ENCODE data around the gene MYCBP2.
A peak's percentile ranks its signal among the peaks of the same experiment; 100 is the strongest.
"Not testable (repeated sequence)": the region's sequence is repeated elsewhere in the genome, so short reads cannot be mapped to it uniquely, and the experiment has no call there.

MYCBP2 gene

GRCh38 chr13:77038907-77039480 is 287.9 kb downstream of the MYCBP2 start:
- DNase-seq (ENCODE audit: low read depth in 1 of 2, low spot score in 1 of 2) = no peak

DNA sequence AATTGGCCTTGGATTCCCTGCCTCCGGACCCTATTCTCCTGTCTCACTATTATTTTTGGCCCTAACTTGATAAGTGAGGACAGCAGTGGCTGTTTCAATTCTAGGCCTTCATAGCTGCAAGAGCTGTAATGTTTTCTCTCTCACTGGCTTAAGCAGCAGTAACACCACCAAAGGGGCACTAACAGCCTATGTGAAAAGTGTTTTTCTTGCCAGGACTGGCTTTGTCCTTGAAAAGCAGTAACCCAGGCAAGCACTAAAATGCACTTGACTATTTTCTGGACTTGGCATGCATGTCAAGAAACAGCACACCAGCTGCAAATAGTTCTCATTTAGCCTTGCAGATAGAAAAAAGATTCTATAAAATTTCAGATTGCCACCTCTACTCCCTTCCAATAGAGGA is 290.6 kb downstream of the MYCBP2 start:
- DNase-seq (ENCODE audit: low read depth in 1 of 2, low spot score in 1 of 2) = no peak

DNA sequence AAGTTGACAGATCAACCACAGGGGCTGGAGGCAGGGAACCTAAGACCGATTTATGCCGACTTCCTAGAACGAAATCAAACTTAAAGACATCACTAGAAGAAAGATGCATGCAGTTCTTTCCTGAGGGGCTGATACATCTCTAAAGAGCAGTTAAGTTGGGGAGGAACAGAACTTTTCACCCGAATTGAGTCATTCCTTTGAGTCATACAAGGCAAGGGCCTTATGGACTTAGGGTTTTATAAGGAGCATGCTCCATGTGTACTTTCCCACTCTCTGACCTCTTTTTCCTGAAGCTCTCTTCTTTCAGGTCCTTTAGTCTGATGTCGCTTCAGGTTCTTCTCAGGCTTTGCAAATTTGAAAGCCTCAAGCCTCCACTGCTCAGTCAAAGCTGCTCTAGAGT is 292.0 kb downstream of the MYCBP2 start:
- DNase-seq (ENCODE audit: low read depth in 1 of 2, low spot score in 1 of 2) = no peak

DNA sequence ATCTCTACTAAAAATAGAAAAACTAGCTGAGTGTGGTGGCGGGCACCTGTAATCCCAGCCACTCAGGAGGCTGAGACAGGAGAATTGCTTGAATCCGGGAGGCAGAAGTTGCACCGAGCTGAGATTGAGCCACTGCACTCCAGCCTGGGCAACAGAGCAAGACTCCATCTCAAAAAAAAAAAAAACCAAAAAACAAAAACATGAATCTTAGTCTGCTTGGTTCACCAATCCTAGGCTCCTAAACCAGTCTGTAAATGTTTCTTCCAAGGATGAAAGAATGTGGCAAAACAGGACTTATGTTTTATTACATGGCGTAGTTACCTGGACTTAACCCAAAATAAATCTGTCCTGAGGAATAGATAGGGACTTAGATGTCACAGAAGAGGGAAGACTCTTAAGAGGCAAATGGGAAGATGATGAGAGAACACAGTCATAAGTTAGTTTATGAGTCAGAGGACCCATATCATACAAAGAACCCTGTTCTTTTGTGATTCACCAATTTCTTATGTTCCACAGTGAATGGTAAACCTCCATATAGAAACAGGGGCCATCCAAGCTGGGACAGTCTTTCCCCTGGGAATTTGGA is 293.1 kb downstream of the MYCBP2 start:
- DNase-seq (ENCODE audit: low read depth in 1 of 2, low spot score in 1 of 2) = no peak

DNA sequence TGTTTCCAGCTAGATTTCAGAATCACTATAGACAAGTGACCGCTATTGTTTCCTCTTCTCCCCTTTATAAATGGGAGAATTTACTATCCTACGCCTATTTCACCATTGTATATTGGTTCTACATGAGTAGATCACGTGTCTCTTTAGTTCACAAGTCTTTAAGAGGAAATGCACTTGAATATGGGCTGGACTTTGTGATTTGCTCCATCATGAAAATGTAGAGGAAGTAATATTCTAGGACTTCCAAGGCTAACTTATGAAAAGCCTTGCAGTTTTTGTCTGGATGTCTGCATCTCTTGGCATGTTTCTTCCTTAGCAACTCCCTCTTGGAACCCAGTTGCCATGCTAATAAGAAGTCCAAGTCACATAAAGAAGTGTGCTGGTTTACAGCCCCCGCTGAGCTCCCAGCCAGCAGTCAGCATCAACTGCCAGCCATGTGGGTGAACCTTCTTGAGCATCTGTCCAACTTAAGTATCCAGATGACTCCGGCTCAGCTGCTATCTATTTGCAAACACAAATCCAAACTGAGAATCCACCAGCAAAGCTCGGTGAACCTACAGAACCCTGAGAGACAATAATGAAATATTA is 295.1 kb downstream of the MYCBP2 start:
- DNase-seq (ENCODE audit: low read depth in 1 of 2, low spot score in 1 of 2) = no peak

DNA sequence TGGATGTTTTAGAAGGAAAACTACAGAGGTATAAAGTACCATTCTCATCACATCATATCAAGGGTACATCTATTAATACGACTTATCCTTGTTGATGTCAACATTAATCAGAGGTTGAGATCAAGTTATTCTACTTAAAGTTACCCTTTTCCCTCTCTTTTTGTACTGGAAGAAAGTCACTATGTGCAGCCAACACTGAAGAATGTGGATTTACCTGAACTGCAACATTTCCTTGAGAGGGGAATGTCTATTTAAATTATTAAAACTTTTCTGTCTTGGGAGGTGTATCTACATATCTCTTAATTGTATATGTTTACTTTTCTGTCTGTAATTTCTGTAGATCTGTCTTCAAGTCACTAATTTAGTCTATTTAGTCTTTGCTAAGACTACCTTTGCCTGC is 297.5 kb downstream of the MYCBP2 start:
- DNase-seq (ENCODE audit: low read depth in 1 of 2, low spot score in 1 of 2) = no peak

- no peak for DNase-seq (ENCODE audit: low read depth in 1 of 2, low spot score in 1 of 2)
These were observed 298.7 kb downstream of the MYCBP2 start for GRCh38 chr13:77028202-77028601.

GRCh38 chr13:77026861-77027621 is 299.9 kb downstream of the MYCBP2 start, which contains the start of gene FBXL3:
TSS of gene FBXL3 (minus strand) at chr13:77027159. CDS start at chr13:77021860, 5,299 bp downstream.
- DNase-seq (ENCODE audit: low read depth in 1 of 2, low spot score in 1 of 2) = peak; percentile 65 to 74

GRCh38 chr13:77026255-77026860 is 300.5 kb downstream of the MYCBP2 start:
- peak; percentile 51 to 54 for DNase-seq (ENCODE audit: low read depth in 1 of 2, low spot score in 1 of 2)

- no peak for DNase-seq (ENCODE audit: low read depth in 1 of 2, low spot score in 1 of 2)
These were observed 304.6 kb downstream of the MYCBP2 start for GRCh38 chr13:77022341-77022740.

DNA sequence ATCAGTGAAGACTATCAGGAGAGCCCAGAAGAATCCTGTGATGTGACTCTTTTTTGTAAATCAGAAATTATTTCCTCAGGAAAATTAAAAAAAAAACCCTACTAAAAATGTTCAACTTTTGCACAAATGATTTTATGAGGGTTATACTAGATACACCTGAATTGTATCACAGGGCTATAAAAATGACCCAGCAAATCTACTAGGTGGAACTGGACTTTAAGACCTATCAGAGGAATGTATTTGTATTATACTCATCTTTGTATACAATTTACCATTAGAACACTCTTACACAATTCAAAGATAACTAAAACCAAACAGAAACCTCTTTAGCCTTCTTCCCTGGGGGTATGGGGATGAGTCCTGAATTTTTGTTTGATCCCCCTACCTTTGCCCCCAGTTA is 307.1 kb downstream of the MYCBP2 start:
- DNase-seq (ENCODE audit: low read depth in 1 of 2, low spot score in 1 of 2) = no peak

DNA sequence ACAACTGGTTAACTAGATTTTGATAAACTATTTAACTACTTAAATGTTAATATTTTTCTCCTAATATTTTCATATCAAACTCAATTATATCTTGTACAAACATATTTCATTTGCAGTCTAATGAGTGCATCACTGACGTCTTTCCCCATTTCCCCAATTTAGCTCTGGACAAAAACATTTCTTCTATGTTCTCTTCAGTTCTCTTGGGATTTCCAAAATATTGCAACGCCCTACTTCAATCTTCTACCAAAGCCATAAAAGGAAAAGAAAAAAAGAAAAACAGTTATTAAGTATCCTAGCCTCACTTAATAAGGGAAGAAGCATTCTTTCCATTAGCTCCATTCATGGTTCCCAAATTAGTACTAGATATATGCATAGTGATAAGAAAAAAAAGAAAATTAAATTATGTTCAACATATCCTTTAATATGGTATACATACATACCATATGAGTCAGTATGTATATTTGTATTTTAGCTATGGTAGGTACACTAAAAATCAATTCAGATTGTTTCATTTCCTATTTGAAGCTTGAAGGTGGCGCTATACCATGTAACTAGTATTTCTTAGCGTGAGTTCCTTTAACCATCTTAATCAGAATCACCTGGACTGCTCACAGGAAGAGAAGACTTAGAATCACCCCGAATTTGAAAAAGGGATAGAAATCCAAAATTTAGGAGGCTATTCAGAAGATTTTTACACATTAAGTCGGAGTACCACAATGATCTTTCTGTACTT is 309.8 kb downstream of the MYCBP2 start:
- no peak for DNase-seq (ENCODE audit: low read depth in 1 of 2, low spot score in 1 of 2)

GRCh38 chr13:77016251-77016812 is 310.6 kb downstream of the MYCBP2 start:
- DNase-seq (ENCODE audit: low read depth in 1 of 2, low spot score in 1 of 2) = no peak

GRCh38 chr13:77014906-77015685 is 311.8 kb downstream of the MYCBP2 start:
- no peak for DNase-seq (ENCODE audit: low read depth in 1 of 2, low spot score in 1 of 2)

GRCh38 chr13:77013853-77014542 is 312.9 kb downstream of the MYCBP2 start:
- DNase-seq (ENCODE audit: low read depth in 1 of 2, low spot score in 1 of 2) = no peak

DNA sequence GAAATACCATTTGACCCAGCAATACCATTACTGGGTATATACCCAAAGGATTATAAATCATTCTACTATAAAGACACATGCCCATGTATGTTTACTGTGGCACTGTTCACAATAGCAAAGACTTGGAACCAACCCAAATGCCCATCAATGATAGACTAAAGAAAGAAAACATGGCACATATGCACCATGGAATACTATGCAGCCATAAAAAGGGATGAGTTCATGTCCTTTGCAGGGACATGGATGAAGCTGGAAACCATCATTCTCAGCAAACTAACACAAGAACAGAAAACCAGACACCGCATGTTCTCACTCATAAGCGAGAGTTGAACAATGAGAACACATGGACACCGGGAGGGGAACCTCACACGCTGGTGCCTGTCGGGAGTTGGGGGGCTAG is 317.2 kb downstream of the MYCBP2 start:
- not testable (repeated sequence) for DNase-seq (ENCODE audit: low read depth in 1 of 2, low spot score in 1 of 2)

DNA sequence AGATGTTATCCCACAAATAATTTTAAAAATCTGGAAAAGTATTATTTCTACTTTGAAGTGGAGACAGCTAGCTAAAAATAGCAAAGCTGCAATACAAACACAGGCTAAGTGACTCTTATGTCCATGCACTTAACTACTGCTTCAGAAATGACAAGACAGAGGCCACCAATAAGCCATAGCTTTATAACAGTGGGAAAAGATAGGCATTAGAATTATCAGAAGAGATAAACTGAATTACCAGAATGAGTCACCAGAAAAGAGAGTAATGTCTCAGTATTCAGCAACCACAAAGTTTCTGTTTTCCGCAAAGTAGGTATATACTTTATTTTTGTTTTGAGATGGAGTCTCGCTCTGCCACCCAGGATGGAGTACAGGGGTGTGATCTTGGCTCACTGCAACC is 317.9 kb downstream of the MYCBP2 start:
- DNase-seq (ENCODE audit: low read depth in 1 of 2, low spot score in 1 of 2) = no peak

GRCh38 chr13:77008337-77008736 is 318.6 kb downstream of the MYCBP2 start:
- not testable (repeated sequence) for DNase-seq (ENCODE audit: low read depth in 1 of 2, low spot score in 1 of 2)

DNA sequence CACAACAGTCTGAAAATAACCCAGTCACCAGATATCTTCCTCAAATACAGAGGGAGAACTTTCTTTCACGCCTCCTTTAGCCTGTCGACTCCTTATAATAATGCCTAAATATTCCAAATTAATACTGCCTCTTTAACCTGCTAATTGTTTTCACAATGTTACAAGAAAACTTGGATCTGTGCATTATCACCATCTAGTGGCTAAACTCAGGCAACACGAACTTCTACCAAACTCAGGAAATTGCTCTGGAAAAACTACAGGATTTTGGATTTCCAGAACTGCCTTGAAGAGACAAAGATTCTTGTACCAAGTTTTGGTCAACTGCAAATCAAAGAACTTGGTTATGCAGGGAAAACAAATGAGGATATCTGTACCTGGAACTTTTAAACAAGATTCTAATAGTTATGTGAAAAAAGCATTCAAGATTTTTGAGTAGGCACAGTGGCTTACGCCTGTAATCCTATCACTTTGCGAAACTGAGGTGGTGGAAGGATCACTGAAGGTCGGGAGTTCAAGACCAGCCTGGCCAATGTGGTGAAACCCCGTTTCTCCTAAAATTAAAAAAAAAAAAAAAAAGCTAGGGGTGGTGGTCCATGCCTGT is 324.2 kb downstream of the MYCBP2 start:
- no peak for DNase-seq (ENCODE audit: low read depth in 1 of 2, low spot score in 1 of 2)
